Suprapubic skin (tissue), 4 donors: ENCODE measurements around the gene CEP63.

ENCODE experiments used
- EP300 ChIP-seq: sonication (generic); formaldehyde crosslinking; IDR thresholded peaks from one replicate; pipeline ENCODE4 v1.6.1; 2017; ENCODE audit warnings: antibody characterized with exemption
- POLR2A ChIP-seq, 2 donors: fragments of 450-650 bp; IDR thresholded peaks; one replicate each; pipeline ENCODE4 v1.6.1; 2017; ENCODE audit warnings: antibody characterized with exemption in 2 of 2, mild to moderate bottlenecking in 2 of 2, moderate library complexity in 2 of 2
- POLR2AphosphoS5 ChIP-seq, 3 donors: sonication (generic); formaldehyde crosslinking; IDR thresholded peaks; one replicate each; pipeline ENCODE4 v1.6.1; 2017; ENCODE audit warnings: antibody characterized with exemption in 3 of 3
- TF ChIP-seq, protein P1 (sequence below), 2 donors: fragments of 200-600 bp in 1 of 2; fragments of 450-650 bp in 1 of 2; sonication (generic) in 1 of 2; IDR thresholded peaks; one replicate each; pipeline ENCODE4 v1.5.1; 2016 to 2019; ENCODE audit warnings: antibody characterized with exemption in 2 of 2, mild to moderate bottlenecking in 1 of 2, moderate library complexity in 1 of 2

DNA sequence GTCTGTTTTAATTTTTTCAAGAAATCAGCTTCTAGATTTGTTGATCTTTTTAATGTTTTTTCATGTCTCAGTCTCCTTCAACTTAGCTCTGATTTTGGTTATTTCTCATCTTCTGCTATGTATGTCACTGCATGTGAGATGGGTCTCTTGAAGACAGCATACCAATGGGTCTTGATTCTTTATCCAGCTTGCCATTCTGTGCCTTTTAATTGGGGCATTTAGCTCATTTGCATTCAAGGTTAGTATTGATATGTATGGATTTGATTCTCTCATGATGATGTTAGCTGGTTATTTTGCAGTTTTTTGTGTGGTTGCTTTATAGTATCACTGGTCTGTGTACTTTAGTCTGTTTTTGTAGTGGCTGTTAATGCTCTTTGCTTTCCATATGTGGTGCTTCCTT, 39.4 kb downstream of the CEP63 start:
- TF ChIP-seq, protein P1, sequence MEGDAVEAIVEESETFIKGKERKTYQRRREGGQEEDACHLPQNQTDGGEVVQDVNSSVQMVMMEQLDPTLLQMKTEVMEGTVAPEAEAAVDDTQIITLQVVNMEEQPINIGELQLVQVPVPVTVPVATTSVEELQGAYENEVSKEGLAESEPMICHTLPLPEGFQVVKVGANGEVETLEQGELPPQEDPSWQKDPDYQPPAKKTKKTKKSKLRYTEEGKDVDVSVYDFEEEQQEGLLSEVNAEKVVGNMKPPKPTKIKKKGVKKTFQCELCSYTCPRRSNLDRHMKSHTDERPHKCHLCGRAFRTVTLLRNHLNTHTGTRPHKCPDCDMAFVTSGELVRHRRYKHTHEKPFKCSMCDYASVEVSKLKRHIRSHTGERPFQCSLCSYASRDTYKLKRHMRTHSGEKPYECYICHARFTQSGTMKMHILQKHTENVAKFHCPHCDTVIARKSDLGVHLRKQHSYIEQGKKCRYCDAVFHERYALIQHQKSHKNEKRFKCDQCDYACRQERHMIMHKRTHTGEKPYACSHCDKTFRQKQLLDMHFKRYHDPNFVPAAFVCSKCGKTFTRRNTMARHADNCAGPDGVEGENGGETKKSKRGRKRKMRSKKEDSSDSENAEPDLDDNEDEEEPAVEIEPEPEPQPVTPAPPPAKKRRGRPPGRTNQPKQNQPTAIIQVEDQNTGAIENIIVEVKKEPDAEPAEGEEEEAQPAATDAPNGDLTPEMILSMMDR (IDR thresholded peaks at IDR 0.05), result no peak
- no peak for TF ChIP-seq POLR2A (IDR thresholded peaks at IDR 0.05)
- no peak for TF ChIP-seq POLR2AphosphoS5 (IDR thresholded peaks at IDR 0.05)
- no peak for TF ChIP-seq EP300
